Activated CD8-positive, alpha-beta memory T cell treated with anti-CD3 and anti-CD28 coated beads for 4 hours (primary cell): ENCODE results near the gene CDK14.

Experiments used
- DNase-seq, 2 donors: peaks; one replicate each; pipeline ENCODE4 v3.0.0-alpha.2; 2020; ENCODE audit warnings: low read depth in 2 of 2

Gene CDK14

DNA sequence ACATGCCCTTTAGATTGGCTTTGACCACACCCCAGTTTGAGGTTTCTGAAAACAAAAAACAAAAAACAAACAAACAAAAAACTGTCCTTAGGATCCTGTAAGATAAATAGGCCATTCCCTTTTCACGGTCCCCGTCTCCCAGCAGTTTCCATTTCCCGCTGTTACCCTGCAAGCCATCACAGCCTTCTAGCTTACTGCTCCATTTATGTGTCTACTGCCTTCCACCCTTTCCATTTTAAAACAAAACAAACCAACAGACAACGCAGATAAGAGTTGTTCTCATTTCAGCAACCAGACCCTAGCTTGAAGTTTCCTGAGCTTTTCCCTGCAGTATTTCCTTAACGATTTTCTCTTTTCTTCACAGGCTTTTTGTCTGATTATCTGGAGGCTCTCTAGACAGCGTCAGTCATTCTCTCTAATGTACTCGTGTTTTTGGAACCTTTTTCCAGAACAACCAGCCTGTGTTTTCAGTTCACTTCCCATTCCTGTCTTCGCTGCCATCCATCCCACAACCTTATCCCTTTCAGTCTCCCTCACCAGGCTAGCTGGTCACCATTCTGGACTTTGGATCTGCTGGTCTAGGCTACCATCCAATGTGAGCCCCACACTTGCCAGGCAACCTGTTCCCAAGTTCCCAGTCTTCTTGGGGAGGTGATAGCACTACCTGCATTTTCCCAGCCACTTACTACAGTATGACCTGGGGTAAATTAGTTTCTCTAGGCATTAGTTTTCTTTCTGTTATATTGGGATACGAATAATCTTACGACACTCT, 350.8 kb downstream of the CDK14 start:
- DNase-seq = no peak

- DNase-seq = no peak
Observed at GRCh38 chr7:90948085-90948484, 352.0 kb downstream of the CDK14 start.

DNA sequence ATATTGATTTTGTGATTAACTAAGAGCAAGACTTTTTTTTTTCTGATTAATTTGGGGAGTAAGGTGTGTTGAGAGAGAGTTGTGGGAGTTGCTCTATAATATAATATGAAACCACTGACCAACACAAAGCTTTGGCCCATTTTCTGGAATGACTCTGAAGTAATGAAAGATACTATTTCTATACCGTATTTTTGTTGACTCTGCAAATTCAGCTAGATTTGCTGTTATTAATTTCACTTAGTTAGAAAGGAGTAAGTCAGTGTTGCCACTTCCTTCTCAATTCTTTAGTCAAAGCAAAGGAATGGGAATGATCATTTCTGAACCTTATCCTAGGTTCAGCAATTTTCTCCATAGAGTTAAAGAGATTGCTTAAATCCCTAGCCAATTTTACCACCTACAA, 355.1 kb downstream of the CDK14 start:
- no peak for DNase-seq

DNA sequence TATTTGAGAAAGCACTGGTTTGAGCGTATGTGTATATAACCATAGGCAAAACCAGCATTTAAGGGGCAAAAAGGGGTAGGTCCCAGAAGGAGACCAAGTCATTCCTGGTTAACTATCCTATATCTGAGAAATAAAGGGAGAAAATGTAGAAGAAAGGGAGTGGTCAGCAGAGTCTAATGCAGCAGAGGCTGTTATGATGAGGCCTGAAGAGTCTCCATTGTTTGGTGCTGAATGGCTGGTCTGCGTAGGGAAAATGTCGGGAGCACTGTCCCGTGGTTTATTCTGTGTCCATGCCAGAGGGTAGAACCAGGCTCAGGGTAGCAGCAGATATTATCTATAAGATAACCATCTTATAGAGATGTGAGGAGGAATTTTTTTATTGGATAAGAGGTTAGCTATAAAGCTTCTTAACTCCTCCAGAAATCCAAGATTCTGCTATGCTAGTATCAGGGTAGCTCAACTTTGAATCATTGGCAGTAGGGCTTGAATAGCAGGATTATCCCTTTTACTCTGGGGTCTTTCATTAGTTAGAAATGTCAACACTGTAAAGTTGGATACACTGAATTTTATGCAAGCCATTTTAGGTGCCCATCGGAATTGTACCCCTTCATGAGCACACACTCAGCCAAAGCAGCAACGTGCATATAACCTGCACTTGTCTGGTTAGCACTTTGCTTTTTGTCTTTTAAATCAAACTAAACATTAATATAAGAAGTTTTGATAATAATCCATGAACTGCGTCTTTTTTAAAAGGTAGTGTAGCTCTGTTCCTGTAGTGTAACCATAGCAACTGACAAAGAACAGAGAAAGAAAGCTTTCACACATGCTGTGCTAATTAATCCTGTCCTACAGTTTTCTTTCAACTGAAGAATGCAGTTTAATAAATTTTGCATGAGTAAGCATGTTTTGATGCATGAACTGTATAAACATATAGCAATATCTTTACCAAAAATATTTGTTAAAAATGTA, 356.1 kb downstream of the CDK14 start:
- no peak for DNase-seq

GRCh38 chr7:90955641-90956207, 359.6 kb downstream of the CDK14 start:
- DNase-seq = no peak

GRCh38 chr7:90957883-90958282, 361.8 kb downstream of the CDK14 start:
- DNase-seq = no peak

- DNase-seq = no peak
Observed at GRCh38 chr7:90958647-90959046, 362.5 kb downstream of the CDK14 start.

DNA sequence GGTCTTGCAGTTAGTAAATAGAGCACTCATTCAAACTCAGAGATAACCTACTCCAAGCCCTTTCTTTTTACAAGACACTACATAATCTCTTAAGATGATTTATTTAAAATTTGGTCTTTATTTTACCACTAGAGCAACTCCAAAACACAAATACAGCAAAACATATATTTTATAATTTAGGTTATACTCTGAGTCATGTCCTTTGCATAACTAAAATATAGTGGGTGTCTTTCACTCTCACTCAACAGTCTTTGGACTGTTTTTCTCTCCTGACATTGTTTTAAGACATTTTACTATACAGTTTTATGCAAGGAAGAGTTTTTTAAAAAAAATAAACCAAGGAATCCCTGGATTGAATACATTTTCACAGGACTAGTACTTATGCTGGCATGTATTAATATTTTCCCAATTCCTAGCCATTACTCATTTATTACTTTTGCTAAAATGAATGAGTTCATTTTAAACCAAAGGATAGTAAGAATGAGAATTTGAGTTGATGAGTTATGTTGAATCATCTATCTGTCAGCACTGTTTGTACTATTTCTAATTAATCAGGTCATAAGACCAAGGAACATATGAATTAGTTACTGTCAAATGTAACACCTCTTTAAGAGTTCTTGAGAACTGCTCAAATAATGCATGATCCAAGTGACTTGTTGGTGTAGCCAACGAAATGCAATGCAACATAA, 365.1 kb downstream of the CDK14 start:
- DNase-seq = no peak

- DNase-seq = no peak
Observed at GRCh38 chr7:90965211-90965610, 369.1 kb downstream of the CDK14 start.

DNA sequence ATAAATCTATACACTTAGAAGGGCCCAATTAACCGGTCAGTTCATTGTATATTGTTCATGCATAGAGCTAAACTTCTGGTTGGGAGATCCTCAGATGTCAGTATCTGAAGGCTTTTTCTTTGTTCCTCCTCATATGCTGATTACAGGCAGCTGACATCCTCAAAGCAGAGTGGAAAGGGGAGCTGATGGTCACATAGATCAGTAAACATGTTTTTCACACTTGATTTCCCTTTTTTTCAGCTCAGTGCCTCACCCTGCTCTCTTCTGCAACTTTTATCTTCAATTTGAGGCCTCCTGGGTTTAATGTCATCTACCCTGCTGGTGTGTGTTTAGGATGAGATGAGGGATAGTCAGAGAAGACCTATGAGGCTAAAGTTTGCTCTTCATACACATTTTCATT, 370.2 kb downstream of the CDK14 start:
- DNase-seq = no peak

DNA sequence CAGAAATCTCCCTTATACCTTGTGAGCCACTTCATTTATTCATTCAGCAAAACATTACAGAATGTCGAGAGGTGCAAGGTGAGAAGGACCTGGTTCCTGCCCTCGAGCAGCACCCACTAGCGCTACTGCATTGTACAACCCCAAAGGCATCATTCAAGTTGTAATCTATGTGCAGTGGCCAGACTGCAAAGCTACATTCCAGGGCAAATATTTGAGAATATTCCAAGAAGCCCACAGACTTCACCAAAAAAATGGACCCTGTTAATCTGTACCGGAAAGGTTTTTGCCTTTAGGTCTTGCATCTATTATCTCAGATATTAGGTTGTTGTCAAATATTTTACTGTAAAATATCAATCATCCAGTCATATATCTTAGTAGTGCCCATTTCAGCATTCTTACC, 372.8 kb downstream of the CDK14 start:
- DNase-seq = no peak

DNA sequence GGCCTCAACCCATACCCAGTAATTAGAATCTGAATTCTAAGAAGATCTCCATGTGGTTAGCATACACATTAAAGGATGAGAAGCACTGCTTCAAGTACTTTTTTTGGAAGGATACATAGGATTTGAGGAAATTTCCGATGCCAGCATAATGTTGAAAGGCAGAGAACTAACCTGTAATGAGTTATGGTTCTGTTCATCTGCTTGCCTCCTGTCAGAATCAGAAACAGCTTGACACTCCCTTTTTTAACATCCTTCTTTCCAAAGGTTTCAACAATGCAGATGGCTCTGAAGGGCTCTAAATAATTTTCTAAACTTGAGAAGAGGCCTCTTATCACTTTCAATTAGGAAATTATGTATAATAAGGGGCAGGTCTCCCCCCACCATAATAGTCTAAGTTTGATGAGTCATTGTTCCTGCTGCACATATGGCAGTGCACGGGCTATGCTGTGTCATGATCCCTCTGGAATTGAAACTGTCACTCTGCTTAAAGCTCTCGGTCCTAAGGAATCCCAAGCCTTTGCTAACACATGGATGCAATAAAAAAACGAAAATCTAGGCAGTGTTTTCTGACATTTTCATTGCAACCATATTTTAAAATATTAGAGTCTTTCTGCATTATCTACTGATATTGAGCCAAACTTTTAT, 376.9 kb downstream of the CDK14 start:
- no peak for DNase-seq

DNA sequence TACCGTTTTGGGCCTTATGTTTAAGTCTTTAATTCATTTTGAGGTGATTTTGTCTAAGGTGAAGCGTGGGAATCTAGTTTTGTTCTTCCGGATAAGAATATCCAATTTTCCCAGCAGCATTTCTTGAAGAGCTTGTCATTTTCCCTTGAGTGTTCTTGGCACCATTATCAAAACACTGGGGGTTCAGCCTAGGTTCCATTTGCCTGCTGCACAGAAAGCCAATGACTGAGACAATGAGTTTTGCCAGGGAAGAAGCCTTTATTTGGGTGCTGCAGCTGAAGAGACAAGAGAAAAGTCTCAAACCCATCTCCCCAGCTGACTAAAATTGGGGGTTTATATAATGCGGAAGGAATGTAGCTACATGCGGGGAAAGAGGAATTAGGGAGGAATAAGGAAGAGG, 380.9 kb downstream of the CDK14 start:
- no peak for DNase-seq

GRCh38 chr7:90980545-90980944, 384.4 kb downstream of the CDK14 start:
- DNase-seq = no peak

- DNase-seq = no peak
Observed at GRCh38 chr7:90982228-90982627, 386.1 kb downstream of the CDK14 start.

DNA sequence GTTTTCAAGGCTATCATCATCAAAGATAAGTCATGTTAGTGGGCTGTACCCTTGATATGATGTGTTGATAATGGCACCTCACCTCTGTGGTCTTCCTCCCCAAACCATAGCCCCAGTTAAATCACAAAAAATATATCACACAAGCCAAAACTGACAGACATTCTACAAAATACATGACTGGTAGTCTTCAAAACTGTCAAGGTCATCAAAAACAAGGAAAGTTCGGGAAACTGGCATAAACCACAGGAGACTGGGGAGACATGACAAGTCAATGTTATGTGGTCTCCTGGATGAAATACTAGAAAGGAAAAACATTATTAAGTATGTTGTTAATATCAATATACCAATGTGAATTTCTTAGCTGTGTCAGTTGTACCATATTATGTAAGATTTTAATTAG, 388.6 kb downstream of the CDK14 start:
- DNase-seq = no peak

DNA sequence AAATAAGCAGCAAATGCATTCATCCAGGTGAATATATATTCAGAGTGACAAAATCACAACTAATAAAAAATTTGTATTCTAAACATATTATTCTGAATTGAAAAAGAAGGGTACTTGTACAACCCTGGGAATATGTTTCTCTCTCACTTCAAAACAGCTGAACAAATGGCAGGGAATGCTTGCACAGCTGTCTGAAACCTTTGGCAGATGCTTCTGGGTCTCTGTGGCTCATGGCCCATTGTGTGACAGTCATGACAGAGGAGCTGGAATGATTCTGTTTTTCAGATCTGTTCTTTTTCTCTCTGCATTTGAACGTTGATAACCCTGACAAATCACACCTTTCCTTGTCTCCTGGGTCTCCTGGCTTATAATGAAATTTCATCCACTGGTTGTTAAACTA, 392.4 kb downstream of the CDK14 start:
- DNase-seq = no peak

- DNase-seq = no peak
Observed at GRCh38 chr7:90988996-90989765, 393.1 kb downstream of the CDK14 start.

- no peak for DNase-seq
Observed at GRCh38 chr7:90994121-90994520, 398.0 kb downstream of the CDK14 start.

GRCh38 chr7:90994601-90995000, 398.5 kb downstream of the CDK14 start:
- no peak for DNase-seq

DNA sequence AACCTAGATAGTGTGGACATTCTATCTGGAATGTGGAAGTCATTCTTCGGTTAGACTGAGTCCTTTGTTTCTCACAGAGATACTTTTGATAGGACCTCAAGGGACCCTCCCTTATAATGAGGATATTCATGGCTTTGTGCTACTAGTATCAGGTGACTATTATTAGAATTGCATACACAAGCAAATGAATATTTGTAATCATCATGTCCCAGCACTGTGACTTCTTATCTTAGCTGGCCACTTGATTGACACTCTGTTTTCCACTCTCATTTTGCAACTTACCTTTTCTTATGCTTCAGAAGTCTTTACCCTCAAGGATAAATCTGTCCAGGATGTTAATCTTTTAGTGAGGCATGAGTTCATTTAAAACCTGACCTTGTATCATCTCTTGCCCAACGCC, 399.9 kb downstream of the CDK14 start:
- DNase-seq = no peak
